ENCODE measurements around the gene GNRH2. TPM values are rescaled to one million over a fixed set of nuclear protein-coding genes. Genes with fewer than 3 reads are reported as not detected.

Gene GNRH2, protein sequence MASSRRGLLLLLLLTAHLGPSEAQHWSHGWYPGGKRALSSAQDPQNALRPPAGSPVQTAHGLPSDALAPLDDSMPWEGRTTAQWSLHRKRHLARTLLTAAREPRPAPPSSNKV
- under 1 TPM in 1 of 4 donors, not detected in 3; 0.54 TPM for total RNA-seq

GRCh38 chr20:3043322-3043721 lies at the start of gene GNRH2:
GNRH2 (plus strand) TSS chr20:3043622; CDS start chr20:3044415, 793 bp downstream.
- Histone ChIP-seq H3K27ac (peak within 1 kb of the TSS in 3 of 4 donors; percentile 62 to 96 (median 94)), H3K36me3 (peaks cover 0 to 38% of the 10 kb centered on the region in 2 donors), H3K27me3 (no peaks in the 10 kb centered on the region), H3K4me1 (peaks cover 0 to 49% (median 20%) of the 10 kb centered on the region in 3 donors), H3K4me3 (no peak within 1 kb of the TSS), H3K9me3 (no peaks in the 10 kb centered on the region)
- ATAC-seq = no peak
- WGBS, 2 donors (ENCODE audit: low coverage in 1 of 2) = no CpG with 5 or more reads among the region's 3 CpGs
- TF ChIP-seq POLR2A (IDR thresholded peaks at IDR 0.05) (no peak), EP300 (IDR thresholded peaks at IDR 0.05) (no peak), CTCF (IDR thresholded peaks at IDR 0.05) (no peak), POLR2AphosphoS5 (IDR thresholded peaks at IDR 0.05) (no peak)

GRCh38 chr20:2995796-2996195 lies 47.6 kb upstream of the GNRH2 start:
- no peaks in the 10 kb centered on the region for H3K9me3 ChIP-seq
- no peaks in the 10 kb centered on the region for H3K27me3 ChIP-seq
- no peak overlapping the region for H3K4me3 ChIP-seq
- TF ChIP-seq CTCF (IDR thresholded peaks at IDR 0.05) = no peak
- TF ChIP-seq POLR2A (IDR thresholded peaks at IDR 0.05) = no peak
- TF ChIP-seq EP300 (IDR thresholded peaks at IDR 0.05) = no peak
- no peak for TF ChIP-seq POLR2AphosphoS5 (IDR thresholded peaks at IDR 0.05)
- 78 to 88% methylated on average over 1 to 2 of the region's 2 CpGs for WGBS, 2 donors (ENCODE audit: low coverage in 1 of 2)
- no peak overlapping the region for H3K27ac ChIP-seq
- no peaks in the 10 kb centered on the region for H3K4me1 ChIP-seq
- peaks cover 0 to 65% of the 10 kb centered on the region in 2 donors for H3K36me3 ChIP-seq
- ATAC-seq = no peak

- no peak for TF ChIP-seq EP300 (IDR thresholded peaks at IDR 0.05)
- TF ChIP-seq POLR2AphosphoS5 (IDR thresholded peaks at IDR 0.05) = no peak
- no peak for TF ChIP-seq CTCF (IDR thresholded peaks at IDR 0.05)
- TF ChIP-seq POLR2A (IDR thresholded peaks at IDR 0.05) = no peak
- no peak for ATAC-seq
- no peak overlapping the region for H3K27ac ChIP-seq
- H3K4me1 ChIP-seq = no peaks in the 10 kb centered on the region
- H3K27me3 ChIP-seq = no peaks in the 10 kb centered on the region
- peaks cover 0 to 50% of the 10 kb centered on the region in 2 donors for H3K36me3 ChIP-seq
- H3K4me3 ChIP-seq = no peak overlapping the region
- no peaks in the 10 kb centered on the region for H3K9me3 ChIP-seq
These were observed 44.7 kb upstream of the GNRH2 start for GRCh38 chr20:2998728-2999127.

DNA sequence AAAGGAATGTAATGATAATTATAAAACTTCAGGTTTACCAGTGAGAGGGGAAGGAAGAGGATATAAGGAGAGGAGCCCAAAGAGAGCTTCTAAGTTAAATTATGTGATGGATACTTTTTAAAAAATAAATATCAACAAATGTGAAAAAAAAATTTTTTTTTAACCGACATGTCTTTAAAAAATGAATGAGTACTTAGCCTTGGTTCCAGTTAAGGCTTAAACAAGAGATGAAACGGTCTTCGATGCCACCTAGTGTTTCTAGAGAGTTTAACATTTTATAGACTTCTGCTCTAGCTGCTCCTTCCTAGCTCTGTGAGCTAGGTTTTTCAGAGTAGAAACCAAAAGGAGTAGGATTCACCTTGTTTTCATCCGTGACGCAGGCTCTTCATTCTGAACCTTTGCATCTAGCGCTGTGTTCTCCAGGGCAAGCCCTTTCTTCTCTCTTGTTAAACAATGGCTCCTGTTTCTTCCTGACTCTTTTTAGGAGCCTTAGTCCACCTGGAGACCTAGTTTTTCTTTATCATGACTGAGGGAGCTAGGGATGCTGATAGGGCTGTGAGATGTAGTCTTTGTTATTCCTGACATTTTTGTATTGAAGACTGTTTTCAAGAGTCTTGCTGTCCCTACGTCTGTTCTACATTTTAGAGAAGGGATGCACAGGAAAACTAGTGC lies 42.4 kb upstream of the GNRH2 start:
- peak; percentile 46 for ATAC-seq
- TF ChIP-seq CTCF (IDR thresholded peaks at IDR 0.05) (peak in 3 of 4 experiments; percentile 22 to 41 (median 29)), POLR2AphosphoS5 (IDR thresholded peaks at IDR 0.05) (no peak)
- Histone ChIP-seq H3K27ac (no peak overlapping the region), H3K4me3 (no peak overlapping the region), H3K9me3 (no peaks in the 10 kb centered on the region), H3K36me3 (peaks cover 0 to 50% of the 10 kb centered on the region in 2 donors), H3K4me1 (no peaks in the 10 kb centered on the region), H3K27me3 (no peaks in the 10 kb centered on the region)
- 21 to 45% methylated on average over 5 to 7 of the region's 7 CpGs for WGBS, 2 donors (ENCODE audit: low coverage in 1 of 2)

DNA sequence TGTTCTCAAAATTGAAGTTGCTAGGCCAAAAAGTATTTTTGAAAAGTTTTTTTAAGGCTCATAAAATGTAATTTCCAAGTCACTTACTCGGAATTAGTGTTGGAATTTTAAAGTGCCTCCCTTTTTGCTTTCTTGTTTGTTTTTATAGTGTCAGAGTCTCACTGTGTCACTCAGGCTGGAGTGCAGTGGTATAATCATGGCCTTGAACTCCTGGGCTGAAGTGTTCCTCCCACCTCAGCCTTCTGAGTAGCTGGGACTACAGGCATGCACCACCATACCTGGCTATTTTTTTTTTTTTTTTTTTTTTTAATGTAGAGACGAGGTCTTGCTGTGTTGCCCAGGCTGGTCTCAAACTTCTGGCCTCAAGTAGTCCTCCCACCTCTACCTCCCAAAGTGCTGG lies 40.0 kb upstream of the GNRH2 start:
- Histone ChIP-seq H3K36me3 (peaks cover 4 to 65% of the 10 kb centered on the region in 2 donors), H3K4me3 (no peak overlapping the region), H3K4me1 (no peaks in the 10 kb centered on the region), H3K27ac (no peak overlapping the region), H3K27me3 (no peaks in the 10 kb centered on the region), H3K9me3 (no peaks in the 10 kb centered on the region)
- TF ChIP-seq EP300 (IDR thresholded peaks at IDR 0.05) (no peak), POLR2AphosphoS5 (IDR thresholded peaks at IDR 0.05) (no peak), CTCF (IDR thresholded peaks at IDR 0.05) (no peak), POLR2A (IDR thresholded peaks at IDR 0.05) (no peak)
- 69 to 80% methylated on average over 1 to 2 of the region's 2 CpGs for WGBS, 2 donors (ENCODE audit: low coverage in 1 of 2)
- no peak for ATAC-seq

Data from gastroesophageal sphincter (tissue), 4 donors.